OCI-LY7 (cell line): ENCODE results near the gene PCBP3. TPM values are rescaled to one million over a fixed set of nuclear protein-coding genes. Genes with fewer than 3 reads are reported as not detected.

Source experiments
- BruUV-seq: library from RNA; stranded (reverse); fragments of 400-500 nt; replicated peaks from 2 replicates; lab custom pipeline; 2021; lab: Mats Ljungman, UMichigan
- CTCF ChIA-PET: fragments of 300-600 bp; sonication (Branson Sonifier 250); formaldehyde crosslinking; loops from one replicate; lab custom pipeline; 2022; ENCODE audit warnings: antibody characterized with exemption; ENCODE audit not compliant: unreplicated experiment; lab: Charles Lee
- POLR2A ChIA-PET: fragments of 300-600 bp; sonication (Branson Sonifier 250); formaldehyde crosslinking; loops from one replicate; lab custom pipeline; 2022; ENCODE audit warnings: antibody characterized with exemption; lab: Charles Lee
- DNase-seq: peaks from one replicate; pipeline ENCODE4 v3.0.0-alpha.2; 2015; ENCODE audit warnings: low spot score
- H2AFZ ChIP-seq: fragments of 200-600 bp; sonication (generic), shearing (Covaris generic); 2 replicates; pipeline ENCODE4 v1.6.1; 2014; ENCODE audit warnings: mild to moderate bottlenecking, antibody characterized with exemption, low read length, moderate library complexity
- H3K27ac ChIP-seq: fragments of 200-600 bp; sonication (generic); 2 replicates; pipeline ENCODE4 v1.5.1; 2014; ENCODE audit warnings: mixed run types, low read depth, mild to moderate bottlenecking, moderate library complexity, low read length, inconsistent platforms; ENCODE audit not compliant: poor library complexity, severe bottlenecking
- H3K36me3 ChIP-seq: fragments of 200-600 bp; sonication (generic); 2 replicates; pipeline ENCODE4 v1.6.1; 2014; ENCODE audit warnings: mild to moderate bottlenecking, antibody characterized with exemption, low read length, moderate library complexity, mixed read lengths; ENCODE audit not compliant: insufficient read depth
- H3K4me1 ChIP-seq: fragments of 200-600 bp; sonication (generic); 2 replicates; pipeline ENCODE4 v1.5.1; 2014; ENCODE audit warnings: mild to moderate bottlenecking, low read length; ENCODE audit not compliant: insufficient read depth, poor library complexity, severe bottlenecking
- H3K4me2 ChIP-seq: fragments of 200-600 bp; sonication (generic); 2 replicates; pipeline ENCODE4 v1.6.1; 2014; ENCODE audit warnings: mild to moderate bottlenecking, low read length
- H3K4me3 ChIP-seq: fragments of 200-600 bp; sonication (generic); 2 replicates; pipeline ENCODE4 v1.5.1; 2014; ENCODE audit warnings: mild to moderate bottlenecking, low read depth, low read length; ENCODE audit not compliant: poor library complexity, severe bottlenecking
- H3K79me2 ChIP-seq: fragments of 200-600 bp; sonication (generic); 2 replicates; pipeline ENCODE4 v1.6.1; 2016; ENCODE audit warnings: low read depth, mild to moderate bottlenecking, low read length, moderate library complexity, mixed read lengths; ENCODE audit not compliant: insufficient read depth
- H3K9me2 ChIP-seq: fragments of 200-600 bp; sonication (generic); 2 replicates; pipeline ENCODE4 v1.6.1; 2016; ENCODE audit warnings: mild to moderate bottlenecking, low read length, mixed read lengths; ENCODE audit not compliant: insufficient read depth
- H3K9me3 ChIP-seq: fragments of 200-600 bp; sonication (generic); 2 replicates; pipeline ENCODE4 v1.6.1; 2014; ENCODE audit warnings: mild to moderate bottlenecking, mixed run types, low read length, mixed read lengths
- H4K20me1 ChIP-seq: fragments of 200-600 bp; sonication (generic); 2 replicates; pipeline ENCODE4 v1.6.1; 2014; ENCODE audit warnings: mild to moderate bottlenecking, antibody characterized with exemption, low read length, moderate library complexity, mixed read lengths; ENCODE audit not compliant: insufficient read depth
- CTCF ChIP-seq: fragments of 200-600 bp; sonication (generic); conservative IDR thresholded peaks from 2 replicates; pipeline ENCODE4 v1.5.1; 2014; ENCODE audit warnings: mild to moderate bottlenecking, antibody characterized with exemption, low read length, moderate library complexity, mixed read lengths
- EZH2phosphoT487 ChIP-seq: fragments of 200-600 bp; sonication (generic); IDR thresholded peaks from 2 replicates; pipeline ENCODE4 v1.6.1; 2018; ENCODE audit warnings: low read depth, borderline replicate concordance, mild to moderate bottlenecking, mixed run types, antibody characterized with exemption, low read length, moderate library complexity, mixed read lengths
- intact Hi-C: fragments of 100-400 bp; cut with micrococcal nuclease; formaldehyde crosslinking; loops from one replicate; pipeline ENCODE4 v1.10.0; 2022; ENCODE audit not compliant: unreplicated experiment
- total RNA-seq, 2 experiments: library from RNA; depleted of rRNA in 1 of 2; stranded (reverse); fragments of >200 nt in 1 of 2; shearing (Covaris generic) in 1 of 2; gene quantifications; 2 replicates each; pipeline ENCODE4 v1.2.3, GENCODE V29; 2014 to 2022

The PCBP3 gene
- total RNA-seq, 2 experiments from 2014 or later: 0.61 TPM; not detected in 1

DNA sequence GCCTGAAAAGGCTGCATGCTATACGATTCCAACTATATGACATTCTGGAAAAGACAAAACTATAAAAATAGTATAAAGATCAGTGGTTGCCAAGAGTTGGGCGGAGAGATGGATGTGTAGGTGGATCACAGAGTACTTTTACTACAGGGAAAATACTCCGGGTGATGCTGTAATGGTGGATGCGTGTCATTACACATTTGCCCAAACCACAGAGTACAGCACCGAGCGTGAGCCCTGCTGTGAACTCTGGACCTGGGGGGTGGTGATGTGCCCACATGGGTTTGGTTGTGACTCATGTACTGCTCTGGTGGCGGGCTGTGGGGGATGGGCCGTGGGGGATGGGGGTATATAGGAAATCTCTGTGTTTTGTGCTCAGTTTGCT is 175.4 kb downstream of the PCBP3 start:
- ChIA-PET POLR2A (no interaction called here), CTCF (no interaction called here)
- no TSS peak for BruUV-seq
- intact Hi-C loops: no loop called here
- Histone ChIP-seq H3K79me2 (no peaks in the 10 kb centered on the region), H3K4me1 (peaks cover 8% of the 10 kb centered on the region), H3K4me3 (no peak overlapping the region), H4K20me1 (no peaks in the 10 kb centered on the region), H2AFZ (no peak overlapping the region), H3K4me2 (no peak overlapping the region), H3K27ac (no peak overlapping the region), H3K9me2 (no peaks in the 10 kb centered on the region), H3K9me3 (no peaks in the 10 kb centered on the region), H3K36me3 (no peaks in the 10 kb centered on the region)
- TF ChIP-seq EZH2phosphoT487: no peak
- no peak for TF ChIP-seq CTCF
- no peak for DNase-seq

DNA sequence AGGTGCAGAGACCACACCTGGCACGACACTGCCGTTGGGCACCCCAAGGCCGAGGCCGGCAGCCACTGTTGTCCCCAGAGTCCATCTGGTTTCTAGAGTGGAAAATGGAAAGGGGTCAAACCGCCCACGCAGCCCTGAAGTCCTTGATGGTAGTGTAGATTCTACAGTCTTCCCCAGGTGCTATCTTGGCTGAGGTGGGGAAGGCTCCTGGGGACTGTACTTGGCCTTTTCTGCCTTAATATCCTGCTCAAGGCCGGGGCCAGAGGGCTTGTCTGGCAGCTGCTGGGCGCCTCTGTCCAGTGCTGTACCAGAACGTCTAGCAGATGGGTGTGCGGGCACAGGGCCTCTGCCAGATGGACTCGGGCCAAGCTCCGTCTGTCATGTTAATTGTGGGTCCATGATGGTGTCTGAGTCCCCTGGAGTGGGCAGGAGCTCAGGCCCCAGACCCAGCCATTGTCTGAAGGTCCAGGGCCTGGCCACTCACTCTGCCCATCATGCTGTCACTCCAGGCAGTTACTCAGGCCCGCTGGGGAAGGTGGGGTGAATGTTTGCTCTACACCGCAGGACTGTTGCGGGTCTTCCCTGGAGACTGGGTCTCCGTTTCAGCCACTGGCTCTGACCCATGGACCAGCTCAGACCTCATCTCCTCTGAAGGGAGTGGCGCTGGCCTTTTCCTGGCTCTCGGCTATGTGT is 176.1 kb downstream of the PCBP3 start:
- Histone ChIP-seq H4K20me1 (no peaks in the 10 kb centered on the region), H3K79me2 (no peaks in the 10 kb centered on the region), H3K4me3 (no peak overlapping the region), H3K4me1 (peaks cover 8% of the 10 kb centered on the region), H2AFZ (no peak overlapping the region), H3K36me3 (no peaks in the 10 kb centered on the region), H3K4me2 (no peak overlapping the region), H3K9me3 (no peaks in the 10 kb centered on the region), H3K27ac (no peak overlapping the region), H3K9me2 (no peaks in the 10 kb centered on the region)
- CTCF ChIA-PET: no interaction called here
- intact Hi-C loops: loop anchor here (1.0 kb wide), 1 partner anchor 263 kb away; no protein-coding TSS in a partner anchor
- POLR2A ChIA-PET: no interaction called here
- TF ChIP-seq EZH2phosphoT487 (no peak), CTCF (no peak)
- no TSS peak for BruUV-seq
- DNase-seq: no peak
